Tibial artery (tissue), 4 donors: ENCODE measurements around the gene ROR1.
"Not testable (repeated sequence)": the region's sequence is repeated elsewhere in the genome, so short reads cannot be mapped to it uniquely, and the experiment has no call there.

ENCODE experiments used
- DNase-seq, 2 donors: peaks; one replicate each; pipeline ENCODE4 v3.0.0-alpha.2; 2019
- H3K27ac ChIP-seq, 2 donors: fragments of 200-600 bp; sonication (generic) in 1 of 2; 1 replicate in 1 of 2; 2 replicates in 1 of 2; pipeline ENCODE4 v1.5.1; 2018 to 2019; ENCODE audit warnings: mild to moderate bottlenecking in 1 of 2
- H3K27me3 ChIP-seq, 2 donors: fragments of 200-600 bp; sonication (generic) in 1 of 2; one replicate each; pipeline versions ENCODE4 v1.5.1 to v1.6.0; 2016 to 2019
- H3K36me3 ChIP-seq, 3 donors: fragments of 200-600 bp; sonication (generic) in 2 of 3; one replicate each; pipeline ENCODE4 v1.5.1; 2016 to 2019; ENCODE audit warnings: mild to moderate bottlenecking in 2 of 3
- H3K4me1 ChIP-seq, 4 donors: fragments of 200-600 bp; sonication (generic) in 2 of 4; 1 replicate in 3 of 4; 2 replicates in 1 of 4; pipeline ENCODE4 v1.5.1; 2016 to 2019
- H3K4me3 ChIP-seq, 2 donors: fragments of 200-600 bp; sonication (generic) in 1 of 2; 1 replicate in 1 of 2; 2 replicates in 1 of 2; pipeline ENCODE4 v1.5.1; 2018 to 2019; ENCODE audit warnings: mild to moderate bottlenecking in 2 of 2
- H3K9me3 ChIP-seq, 3 donors: fragments of 200-600 bp; sonication (generic) in 1 of 3; one replicate each; pipeline ENCODE4 v1.5.1; 2016 to 2019
- intact Hi-C: fragments of 100-400 bp; cut with DNase I; formaldehyde crosslinking; loops from one replicate; pipeline ENCODE4 v1.15.0; 2023; ENCODE audit warnings: low total_unique reads
- TF ChIP-seq, protein P1 (sequence below), 2 experiments: fragments of 200-600 bp in 1 of 2; fragments of 450-650 bp in 1 of 2; IDR thresholded peaks; one replicate each; pipeline ENCODE4 v1.5.1; 2017 to 2019; ENCODE audit warnings: antibody characterized with exemption in 2 of 2, mild to moderate bottlenecking in 1 of 2, moderate library complexity in 1 of 2

Gene ROR1

DNA sequence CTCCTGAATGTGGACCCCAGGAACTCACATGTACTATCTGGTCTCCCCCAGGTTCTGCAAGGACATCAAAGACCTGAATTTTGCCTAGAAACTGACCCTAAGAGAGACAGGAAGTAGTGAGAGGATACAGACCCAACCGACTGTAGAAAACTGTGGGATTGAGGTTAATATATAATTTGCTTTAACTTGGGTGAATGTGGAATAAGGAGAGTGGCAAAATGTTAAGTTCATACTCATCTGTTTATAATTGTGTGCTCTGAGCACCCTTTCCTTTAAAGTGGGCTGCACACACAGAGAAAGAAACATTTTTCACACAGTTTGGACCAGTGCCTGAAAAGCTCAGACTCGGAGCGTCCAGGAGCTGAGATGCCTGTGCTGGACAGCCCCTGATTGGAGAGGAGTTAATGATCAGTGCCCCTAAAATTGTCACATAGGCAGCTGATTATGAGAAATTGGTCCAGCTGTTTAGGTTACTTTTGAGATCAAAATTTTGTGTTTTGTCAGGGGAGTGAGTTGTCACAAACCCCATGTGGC lies 37.2 kb downstream of the ROR1 start:
- H3K9me3 ChIP-seq: peaks cover 0 to 7% (median 0%) of the 10 kb centered on the region in 3 donors
- intact Hi-C loops: no loop called here
- DNase-seq: no peak
- H3K27ac ChIP-seq: peak overlapping the region; percentile 18 to 19
- no peaks in the 10 kb centered on the region for H3K27me3 ChIP-seq
- TF ChIP-seq, protein P1, sequence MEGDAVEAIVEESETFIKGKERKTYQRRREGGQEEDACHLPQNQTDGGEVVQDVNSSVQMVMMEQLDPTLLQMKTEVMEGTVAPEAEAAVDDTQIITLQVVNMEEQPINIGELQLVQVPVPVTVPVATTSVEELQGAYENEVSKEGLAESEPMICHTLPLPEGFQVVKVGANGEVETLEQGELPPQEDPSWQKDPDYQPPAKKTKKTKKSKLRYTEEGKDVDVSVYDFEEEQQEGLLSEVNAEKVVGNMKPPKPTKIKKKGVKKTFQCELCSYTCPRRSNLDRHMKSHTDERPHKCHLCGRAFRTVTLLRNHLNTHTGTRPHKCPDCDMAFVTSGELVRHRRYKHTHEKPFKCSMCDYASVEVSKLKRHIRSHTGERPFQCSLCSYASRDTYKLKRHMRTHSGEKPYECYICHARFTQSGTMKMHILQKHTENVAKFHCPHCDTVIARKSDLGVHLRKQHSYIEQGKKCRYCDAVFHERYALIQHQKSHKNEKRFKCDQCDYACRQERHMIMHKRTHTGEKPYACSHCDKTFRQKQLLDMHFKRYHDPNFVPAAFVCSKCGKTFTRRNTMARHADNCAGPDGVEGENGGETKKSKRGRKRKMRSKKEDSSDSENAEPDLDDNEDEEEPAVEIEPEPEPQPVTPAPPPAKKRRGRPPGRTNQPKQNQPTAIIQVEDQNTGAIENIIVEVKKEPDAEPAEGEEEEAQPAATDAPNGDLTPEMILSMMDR (IDR thresholded peaks at IDR 0.05): peak in 1 of 2 experiments; percentile 9
- peaks cover 0 to 62% (median 35%) of the 10 kb centered on the region in 4 donors for H3K4me1 ChIP-seq
- no peak overlapping the region for H3K4me3 ChIP-seq
- no peaks in the 10 kb centered on the region for H3K36me3 ChIP-seq

DNA sequence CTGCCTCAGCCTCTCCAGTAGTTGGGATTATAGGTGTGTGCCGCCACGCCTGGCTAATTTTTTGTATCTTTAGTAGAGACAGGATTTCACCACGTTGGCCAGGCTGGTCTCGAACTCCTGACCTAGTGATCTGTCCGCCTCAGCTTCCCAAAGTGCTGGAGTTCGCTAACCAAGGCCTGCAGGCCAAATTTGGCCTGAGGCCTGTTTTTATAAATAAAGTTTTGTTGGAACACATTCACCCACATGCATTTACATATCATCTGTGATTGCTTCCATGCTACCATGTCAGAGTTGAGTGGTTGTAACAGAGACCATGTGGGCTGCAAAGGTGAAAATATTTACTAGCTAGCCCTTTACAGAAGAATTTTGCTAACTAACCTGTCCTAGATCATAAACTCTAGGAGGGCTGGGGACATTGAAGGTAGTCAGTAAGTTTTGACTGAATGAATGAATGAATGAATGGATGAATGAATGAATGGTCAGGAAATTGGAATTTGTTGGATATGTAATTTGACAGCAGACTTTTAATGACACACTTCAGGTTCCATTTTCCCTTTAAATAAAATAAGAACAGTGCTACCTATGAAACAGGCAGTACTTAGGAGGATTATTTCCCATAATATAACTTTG lies 38.4 kb downstream of the ROR1 start:
- peak overlapping the region in 1 of 2 donors; percentile 49 for H3K27ac ChIP-seq

DNA sequence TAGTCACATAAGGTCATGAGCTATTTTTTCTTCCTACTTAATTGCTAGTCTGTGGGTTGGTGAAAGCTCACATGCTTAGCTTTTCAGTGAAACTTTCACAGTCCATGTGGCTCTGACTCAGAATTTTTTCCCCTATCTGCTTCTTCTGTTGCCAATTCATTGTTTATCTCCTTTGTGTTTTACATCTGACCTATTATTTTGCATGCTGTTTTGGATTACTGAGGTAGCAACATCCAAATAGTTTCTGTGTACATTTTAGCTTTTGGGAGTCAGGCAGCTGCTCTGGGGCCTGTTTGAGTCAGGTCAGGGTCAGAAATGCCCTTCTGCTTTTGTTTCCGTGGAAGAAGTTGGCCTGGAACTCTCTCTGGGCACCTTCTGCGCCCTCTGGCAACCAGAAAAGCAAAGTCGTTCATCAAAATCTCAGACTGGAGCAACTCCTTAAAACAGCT lies 40.0 kb downstream of the ROR1 start:
- intact Hi-C loops: no loop called here
- H3K27ac ChIP-seq: peak overlapping the region; percentile 49 to 57
- H3K9me3 ChIP-seq: no peaks in the 10 kb centered on the region
- no peak for DNase-seq
- TF ChIP-seq, protein P1 (IDR thresholded peaks at IDR 0.05): no peak
- H3K4me3 ChIP-seq: no peak overlapping the region
- no peaks in the 10 kb centered on the region for H3K27me3 ChIP-seq
- H3K36me3 ChIP-seq: no peaks in the 10 kb centered on the region
- H3K4me1 ChIP-seq: peaks cover 0 to 91% (median 49%) of the 10 kb centered on the region in 4 donors

More for the DNA sequence above, 38.4 kb downstream of the ROR1 start:
- Histone ChIP-seq H3K4me1 (peaks cover 0 to 74% (median 40%) of the 10 kb centered on the region in 4 donors), H3K27me3 (no peaks in the 10 kb centered on the region), H3K4me3 (no peak overlapping the region), H3K9me3 (peaks cover 0 to 7% (median 0%) of the 10 kb centered on the region in 3 donors), H3K36me3 (no peaks in the 10 kb centered on the region)
- TF ChIP-seq, protein P1 (IDR thresholded peaks at IDR 0.05): no peak
- intact Hi-C loops: no loop called here
- DNase-seq: no peak

DNA sequence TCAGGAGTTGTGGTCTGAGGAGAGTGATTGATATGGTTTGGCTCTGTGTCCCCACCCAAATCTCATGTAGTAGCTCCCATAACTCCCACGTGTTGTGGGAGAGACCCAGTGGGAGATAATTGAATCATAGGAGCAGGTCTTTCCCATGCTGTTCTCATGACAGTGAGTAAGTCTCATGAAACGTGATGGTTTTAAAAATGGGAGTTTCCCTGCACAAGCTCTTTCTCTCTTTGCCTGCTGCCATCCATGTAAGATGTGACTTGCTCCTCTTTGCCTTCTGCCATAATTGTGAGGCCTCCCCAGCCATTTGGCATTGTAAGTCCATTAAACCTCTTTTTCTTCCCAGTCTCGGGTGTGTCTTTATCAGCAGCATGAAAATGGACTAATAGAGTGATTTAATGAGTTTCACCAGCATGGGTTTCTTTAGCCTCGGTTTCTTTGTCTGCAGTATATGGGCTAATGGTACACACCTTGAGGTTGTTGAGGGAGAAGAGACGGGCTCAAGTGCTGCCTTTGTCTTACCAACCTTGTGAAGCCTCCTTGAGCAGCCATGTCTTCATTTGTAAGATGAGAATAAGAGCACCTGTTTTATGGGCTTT lies 42.5 kb downstream of the ROR1 start:
- H3K4me3 ChIP-seq, H3K27me3 ChIP-seq, H3K36me3 ChIP-seq, H3K27ac ChIP-seq, intact Hi-C loops, H3K9me3 ChIP-seq, DNase-seq: not testable (repeated sequence)
- peaks cover 0 to 94% (median 42%) of the 10 kb centered on the region in 4 donors for H3K4me1 ChIP-seq

DNA sequence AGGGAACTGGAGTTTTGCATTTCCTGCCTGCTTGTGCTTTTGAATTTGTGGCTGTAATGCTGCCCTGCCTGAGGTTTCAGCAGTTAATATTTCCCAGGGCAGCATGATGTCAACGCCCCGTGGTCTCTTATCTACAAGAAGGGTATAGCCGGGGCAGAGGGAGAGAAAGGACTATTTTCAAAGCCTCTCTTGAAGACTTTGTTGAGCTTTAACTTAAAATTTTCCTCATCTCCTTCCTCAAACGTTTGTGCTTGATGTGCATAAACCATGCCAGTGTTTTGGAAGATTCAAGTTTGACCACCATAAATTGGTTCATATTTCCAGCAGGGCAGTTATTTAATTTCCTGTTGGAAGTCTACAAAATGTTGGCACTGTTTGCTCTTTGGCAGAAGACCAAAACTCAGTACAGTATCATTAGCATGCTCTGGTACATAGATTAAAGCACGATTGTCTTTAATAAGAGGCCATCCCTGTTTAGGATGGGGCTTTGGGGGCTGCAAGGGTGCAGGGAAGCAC lies 43.4 kb downstream of the ROR1 start:
- TF ChIP-seq, protein P1 (IDR thresholded peaks at IDR 0.05): no peak
- DNase-seq: no peak
- H3K4me1 ChIP-seq: peaks cover 0 to 93% (median 39%) of the 10 kb centered on the region in 4 donors
- no peaks in the 10 kb centered on the region for H3K27me3 ChIP-seq
- H3K36me3 ChIP-seq: no peaks in the 10 kb centered on the region
- intact Hi-C loops: no loop called here
- no peak overlapping the region for H3K27ac ChIP-seq
- no peak overlapping the region for H3K4me3 ChIP-seq
- H3K9me3 ChIP-seq: no peaks in the 10 kb centered on the region

DNA sequence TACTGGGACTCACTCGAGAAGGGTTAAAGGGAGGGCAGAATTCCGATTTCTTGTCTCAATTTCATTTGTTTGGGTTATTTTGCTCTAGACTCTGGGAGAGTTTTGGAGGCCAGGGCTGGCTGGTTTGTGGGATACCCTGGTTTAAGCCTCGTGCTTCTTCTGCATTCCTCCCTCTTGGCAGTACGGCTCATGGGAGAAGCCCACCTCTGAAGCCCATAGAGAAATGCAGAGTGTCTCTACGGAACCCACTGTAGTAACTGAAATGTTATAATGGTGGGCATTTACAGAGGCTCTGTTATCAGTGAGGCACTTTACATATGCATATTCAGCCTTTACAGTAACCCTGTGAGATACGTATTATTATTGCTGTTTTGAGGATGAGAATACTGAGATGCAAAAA lies 43.9 kb downstream of the ROR1 start:
- Histone ChIP-seq H3K4me1 (peaks cover 0 to 89% (median 39%) of the 10 kb centered on the region in 4 donors), H3K9me3 (no peaks in the 10 kb centered on the region), H3K27me3 (no peaks in the 10 kb centered on the region), H3K36me3 (no peaks in the 10 kb centered on the region), H3K4me3 (no peak overlapping the region), H3K27ac (no peak overlapping the region)
- intact Hi-C loops: no loop called here
- TF ChIP-seq, protein P1 (IDR thresholded peaks at IDR 0.05): no peak
- no peak for DNase-seq
